Activated CD8-positive, alpha-beta memory T cell treated with anti-CD3 and anti-CD28 coated beads for 4 hours (primary cell): ENCODE data around the gene RAB11A.

Experiments used
- DNase-seq, 2 donors: peaks; one replicate each; pipeline ENCODE4 v3.0.0-alpha.2; 2020; ENCODE audit warnings: low read depth in 2 of 2

RAB11A gene

DNA sequence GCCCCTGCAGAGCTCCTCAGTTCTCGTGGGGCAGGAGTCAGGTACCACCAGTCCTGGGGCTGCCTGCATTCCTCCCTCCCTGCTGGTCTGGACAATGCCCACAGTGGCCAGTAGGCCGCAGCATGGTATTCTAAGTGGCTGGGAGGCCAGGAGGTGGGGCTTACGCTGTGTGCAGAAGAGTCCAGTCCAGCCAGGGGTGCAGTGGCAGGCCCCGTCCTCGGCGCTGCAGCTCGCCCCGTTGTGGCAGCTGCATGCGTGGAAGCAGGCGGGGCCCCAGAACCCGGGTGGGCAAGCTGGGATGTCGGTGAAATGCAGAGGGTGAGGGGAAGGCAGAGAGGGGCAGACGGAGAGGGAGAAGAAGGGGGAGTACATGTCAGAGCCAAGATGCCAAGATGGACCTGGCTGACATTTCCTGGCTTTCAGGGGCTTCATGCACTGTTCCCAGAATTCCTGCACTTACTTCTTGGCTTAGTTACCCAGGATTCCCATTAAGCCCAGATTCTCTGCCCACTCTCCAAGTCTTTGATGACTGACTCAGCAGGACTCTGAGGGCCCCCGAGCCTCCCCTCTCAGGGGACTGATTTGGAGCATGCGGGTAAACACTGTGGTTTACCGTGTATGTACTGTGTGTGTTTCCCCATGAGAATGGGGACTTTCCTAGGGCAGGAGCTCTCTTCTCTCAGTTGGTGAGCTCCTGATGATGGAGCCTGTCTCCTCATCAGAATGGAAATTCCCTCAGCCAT is 47.5 kb downstream of the RAB11A start:
- no peak for DNase-seq

DNA sequence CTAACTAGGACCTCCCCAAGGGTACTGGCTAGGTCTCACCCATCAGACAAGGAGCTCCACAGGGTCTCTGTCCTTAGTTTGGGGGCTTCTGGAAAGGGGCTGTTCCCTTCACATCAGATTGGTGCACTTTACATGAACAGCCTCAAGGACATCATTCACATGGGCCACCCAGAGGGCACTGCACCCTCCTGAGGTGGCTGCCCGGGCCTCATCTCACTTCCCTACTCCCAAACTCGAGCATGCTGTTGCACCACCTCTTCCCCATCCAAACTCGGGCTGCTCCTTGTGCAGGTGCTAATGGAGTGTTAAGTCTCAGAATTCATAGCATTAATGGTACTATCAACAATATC is 48.1 kb downstream of the RAB11A start:
- no peak for DNase-seq

DNA sequence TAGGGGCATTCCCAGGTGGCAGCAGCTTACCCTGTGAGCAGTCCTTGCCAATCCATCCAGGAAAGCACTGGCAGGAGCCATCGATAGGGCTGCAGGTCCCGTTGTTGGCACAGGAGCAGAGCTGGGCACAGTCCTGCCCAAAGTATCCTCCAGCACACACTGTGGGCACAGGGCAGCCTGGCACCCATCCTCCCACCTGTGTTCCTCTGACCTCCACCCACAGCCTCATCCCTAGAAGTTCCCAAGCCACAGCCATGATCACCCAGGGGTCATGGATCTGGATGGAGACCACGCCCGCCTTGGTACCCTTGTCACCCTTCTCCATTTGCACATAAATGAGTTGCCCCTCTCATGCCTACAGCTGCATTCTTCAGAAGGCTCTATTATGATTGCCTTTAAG is 48.6 kb downstream of the RAB11A start:
- DNase-seq = no peak

DNA sequence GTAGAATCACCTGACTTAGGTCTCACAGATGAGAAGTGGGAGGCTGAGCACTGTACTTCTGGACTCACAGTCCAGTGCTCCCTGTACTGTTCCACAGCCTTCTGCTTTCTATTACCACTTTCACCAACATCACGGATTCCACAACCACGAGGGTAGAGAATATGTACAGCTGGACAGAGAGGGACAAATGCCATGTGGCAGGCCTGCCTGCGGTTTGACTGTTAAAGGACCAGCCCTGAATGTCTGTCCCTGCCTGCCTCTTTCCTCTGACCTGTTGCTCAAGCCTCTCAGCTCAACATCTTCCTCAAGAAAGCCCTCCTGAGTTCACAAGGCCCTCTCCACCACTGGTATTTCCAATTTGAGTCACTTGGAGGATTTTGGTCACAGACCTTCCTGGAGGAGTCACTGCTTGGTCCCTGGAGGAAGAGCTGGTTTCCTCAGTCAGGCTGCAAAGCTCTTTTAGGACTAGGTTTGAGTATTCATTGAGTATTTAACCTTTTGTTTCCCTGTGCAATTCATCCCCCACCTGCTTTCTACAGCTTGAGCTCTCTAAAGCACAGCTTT is 49.1 kb downstream of the RAB11A start:
- DNase-seq = no peak

DNA sequence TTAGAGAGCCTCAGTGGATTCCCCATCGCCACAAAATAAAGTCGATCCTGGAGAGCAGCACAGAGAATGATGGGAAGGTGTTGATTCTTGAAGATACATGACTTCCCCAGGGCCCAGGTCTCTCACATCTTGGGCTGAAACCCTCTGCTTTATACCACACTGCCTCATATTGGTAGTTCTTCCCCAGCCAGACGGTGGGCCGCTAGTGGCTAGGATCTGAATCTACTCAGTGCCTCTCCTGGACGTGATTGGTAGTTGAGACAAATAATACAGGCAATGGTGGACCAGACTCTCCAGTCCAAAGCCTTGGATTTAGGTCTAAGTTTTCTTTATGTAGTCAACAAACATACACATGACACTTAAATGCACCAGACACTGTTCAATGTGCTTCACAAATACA is 49.7 kb downstream of the RAB11A start:
- no peak for DNase-seq

DNA sequence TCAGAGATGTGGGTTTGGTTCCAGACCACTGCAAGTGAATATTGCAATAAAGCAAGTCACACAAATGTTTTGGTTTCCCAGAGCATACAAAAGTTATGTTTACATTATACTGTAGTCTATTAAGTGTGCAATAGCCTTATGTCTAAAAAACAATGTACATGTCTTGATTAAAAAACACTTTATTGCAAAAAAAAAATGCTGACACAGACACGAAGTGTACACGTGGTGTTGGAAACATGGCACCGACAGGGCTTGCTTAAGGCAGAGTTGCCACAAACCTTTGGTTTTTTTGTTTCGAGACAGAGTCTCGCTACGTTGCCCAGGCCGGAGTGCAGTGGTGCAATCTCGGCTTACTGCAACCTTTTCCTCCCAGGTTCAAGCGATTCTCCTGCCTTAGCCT is 50.1 kb downstream of the RAB11A start:
- no peak for DNase-seq

DNA sequence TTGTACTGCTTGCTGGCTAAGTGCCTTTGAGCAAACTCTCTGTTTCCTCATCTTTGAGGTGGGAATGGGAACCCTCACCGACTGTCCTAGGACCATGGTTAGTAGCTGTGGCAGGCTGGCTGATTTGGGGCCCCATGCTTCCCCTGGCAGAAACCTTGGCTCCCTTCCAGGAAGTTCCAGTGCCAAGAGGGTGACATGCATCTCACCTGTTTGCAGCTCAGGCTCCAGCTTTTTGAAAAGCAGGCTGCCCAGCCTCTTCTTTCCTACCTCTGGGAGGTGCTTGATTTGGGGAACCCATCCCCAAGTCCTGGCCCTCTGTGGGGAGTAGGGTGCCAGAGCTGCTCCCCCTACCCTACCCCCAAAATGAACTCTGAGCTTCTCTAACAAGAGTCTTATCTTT is 50.8 kb downstream of the RAB11A start:
- DNase-seq = no peak

DNA sequence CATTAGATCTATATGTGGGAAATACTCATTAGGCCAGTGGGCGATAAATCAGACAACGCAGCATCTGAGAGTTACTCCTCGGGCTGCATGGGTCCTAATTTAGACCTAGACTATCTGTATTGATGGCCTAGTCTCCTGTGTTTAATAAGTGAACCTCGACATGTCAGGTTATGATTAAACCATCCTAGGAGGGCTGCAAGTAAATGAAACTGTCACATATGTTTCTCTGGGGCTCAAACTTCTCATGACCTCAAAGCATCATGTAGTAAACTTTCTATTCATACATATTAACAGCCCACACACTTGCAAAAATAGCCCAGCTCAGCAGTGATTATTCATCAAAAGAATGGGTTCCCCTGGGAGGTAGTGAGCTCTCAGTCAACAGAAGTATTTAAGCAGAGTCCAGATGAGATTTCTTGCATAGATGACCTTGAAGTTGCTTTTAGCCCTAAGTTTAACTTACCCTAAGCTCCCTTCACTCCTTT is 51.6 kb downstream of the RAB11A start:
- DNase-seq = no peak

DNA sequence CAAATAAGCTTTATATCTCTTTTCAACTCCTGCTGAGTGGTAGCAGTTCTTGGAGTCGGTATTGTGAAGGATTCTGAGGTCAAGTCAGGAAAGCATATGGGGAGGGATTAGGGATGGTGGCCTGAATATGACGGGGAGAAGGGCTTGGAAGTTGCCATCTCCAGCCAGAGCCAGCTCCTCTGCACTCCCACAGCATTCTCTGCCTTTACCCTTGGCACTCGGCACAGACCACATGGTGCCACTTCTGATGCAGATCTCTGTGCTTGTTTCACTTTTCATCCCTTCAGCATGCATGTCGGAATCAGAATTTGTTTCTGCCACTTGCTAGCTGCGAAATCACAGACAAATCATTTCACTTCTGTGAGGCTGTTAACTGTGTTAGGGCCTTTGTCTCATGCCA is 52.5 kb downstream of the RAB11A start:
- no peak for DNase-seq

DNA sequence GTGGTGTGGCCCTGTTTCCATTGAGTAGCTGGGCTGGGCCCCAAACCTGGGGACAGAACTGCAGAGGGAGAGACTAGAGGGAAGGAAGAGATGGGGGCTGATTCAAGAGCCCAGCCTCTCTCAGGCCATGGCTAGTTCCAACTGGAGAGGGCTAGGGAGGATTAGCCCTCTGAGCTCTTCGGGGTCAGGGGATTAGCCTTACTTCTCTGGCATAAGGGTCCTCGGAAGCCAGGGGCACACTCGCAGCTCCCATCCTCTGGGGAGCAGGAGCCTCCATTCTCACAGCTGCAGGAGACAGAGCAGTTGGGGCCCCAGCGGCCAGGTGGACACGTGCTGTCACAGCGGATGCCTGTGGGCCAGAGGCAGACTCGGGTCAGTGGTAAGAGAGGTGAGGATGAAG is 53.3 kb downstream of the RAB11A start:
- no peak for DNase-seq

DNA sequence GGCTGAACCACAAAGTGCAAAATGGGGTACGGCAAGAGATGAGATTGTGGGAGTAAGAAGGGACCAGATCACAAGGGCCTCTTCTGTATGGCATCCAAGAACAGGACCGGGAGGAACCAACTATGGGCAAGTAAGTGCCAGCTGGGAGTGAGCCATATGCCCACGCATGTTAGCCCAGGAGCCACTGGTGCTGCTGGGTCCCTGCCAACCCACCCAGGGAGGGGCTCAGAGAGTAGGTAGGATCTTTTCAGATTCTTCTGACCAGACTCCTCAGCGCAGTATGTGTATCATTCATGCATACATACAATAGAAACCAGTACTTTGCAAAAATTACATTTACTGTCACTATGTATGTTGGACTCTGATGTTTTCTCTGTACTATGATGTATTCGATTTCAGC is 54.0 kb downstream of the RAB11A start:
- DNase-seq = no peak

DNA sequence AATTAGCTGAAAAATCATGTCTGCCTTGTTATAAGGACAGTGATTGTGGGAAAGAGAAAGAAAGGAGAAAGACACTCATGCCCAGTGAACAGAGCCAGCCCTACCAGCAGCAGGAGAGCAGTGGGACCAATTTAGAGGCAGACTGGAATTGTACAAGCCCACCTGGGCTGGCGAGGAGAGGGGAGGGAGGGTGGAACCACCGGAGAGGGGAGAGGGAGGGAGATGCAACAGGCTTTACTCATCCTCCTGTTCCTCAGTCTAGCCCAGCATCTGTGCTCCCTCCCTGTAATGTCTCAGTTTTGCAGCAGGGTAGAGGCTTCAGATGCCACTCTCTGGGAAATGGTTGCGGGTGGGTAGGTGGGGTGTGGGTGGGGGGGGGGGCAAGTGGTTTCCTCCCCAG is 54.7 kb downstream of the RAB11A start:
- DNase-seq = no peak

DNA sequence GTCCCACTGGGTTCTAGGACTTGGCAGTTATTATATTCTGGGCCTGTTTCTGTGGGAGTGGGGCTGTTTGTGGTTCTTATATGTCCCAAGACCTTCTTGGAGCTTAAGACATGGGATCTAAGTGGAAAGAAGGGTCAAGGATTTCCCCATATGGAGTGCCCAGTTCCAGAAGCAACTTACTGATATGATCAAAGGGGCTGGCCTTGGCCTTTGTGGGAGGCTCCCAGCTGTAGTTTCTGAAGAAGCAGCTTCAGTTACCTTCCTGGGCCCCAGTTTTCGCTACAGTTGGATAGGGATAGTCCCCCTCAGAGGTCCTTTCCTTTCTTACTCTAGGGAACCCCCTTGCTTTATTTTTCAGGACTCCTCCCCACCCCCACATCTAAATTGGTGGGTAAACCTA is 56.0 kb downstream of the RAB11A start:
- no peak for DNase-seq

DNA sequence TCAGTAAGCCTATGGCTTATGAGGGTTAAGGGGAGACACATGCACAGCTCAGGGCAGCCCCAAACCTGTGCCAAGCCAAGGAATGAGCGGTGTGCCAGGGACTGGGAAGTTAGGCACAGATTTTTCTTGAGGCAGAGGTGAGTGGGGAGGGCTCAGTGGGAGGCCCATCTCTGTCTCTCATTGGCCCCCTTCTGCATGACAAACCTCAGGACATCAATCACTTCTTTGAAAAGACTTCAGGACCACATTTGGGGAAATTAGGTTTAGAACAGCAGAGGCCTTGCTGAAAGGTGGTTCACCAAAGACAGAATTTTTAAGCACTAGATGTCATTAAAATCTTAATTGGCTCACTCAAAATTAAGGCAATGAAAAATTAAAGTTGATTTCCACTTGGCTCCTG is 57.2 kb downstream of the RAB11A start:
- DNase-seq = no peak

DNA sequence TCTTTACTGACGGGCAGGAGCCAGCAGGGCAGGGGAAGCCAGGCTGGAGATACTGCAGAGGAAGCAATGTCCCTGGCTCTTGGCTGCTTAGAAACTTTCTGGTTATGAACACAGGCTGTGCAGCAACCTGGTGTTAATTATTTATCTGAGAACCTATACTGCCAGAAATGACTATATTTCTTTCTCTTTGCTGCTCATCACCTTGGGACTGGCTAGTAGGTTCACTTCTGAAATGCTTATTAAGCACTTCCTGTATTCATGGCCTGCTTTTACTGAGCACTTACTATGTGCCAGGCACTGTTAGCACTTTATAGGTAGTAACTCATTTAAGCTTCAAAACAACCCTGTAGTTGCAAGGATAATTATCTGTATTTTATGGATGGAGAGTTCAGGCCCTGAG is 57.6 kb downstream of the RAB11A start:
- no peak for DNase-seq

DNA sequence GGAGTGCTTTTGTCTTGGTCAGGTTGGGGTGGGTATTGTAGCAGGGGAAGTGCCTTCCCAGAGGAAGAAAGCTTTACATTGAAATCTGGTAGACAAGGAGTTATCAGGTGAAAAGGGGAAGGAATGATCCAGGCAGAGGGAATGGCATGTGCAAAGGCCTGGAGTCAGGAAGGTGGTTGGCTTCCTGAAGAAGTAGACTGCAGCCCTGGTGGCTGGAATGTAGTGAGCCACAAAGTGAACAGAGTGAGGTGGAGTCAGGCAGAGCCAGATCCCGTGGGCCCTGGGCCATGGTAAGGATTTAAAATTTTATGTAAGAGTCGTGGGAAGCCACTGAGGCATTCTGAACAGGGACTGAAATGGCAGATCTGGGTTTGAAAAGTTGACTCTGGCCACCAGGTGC is 58.3 kb downstream of the RAB11A start:
- DNase-seq = no peak

DNA sequence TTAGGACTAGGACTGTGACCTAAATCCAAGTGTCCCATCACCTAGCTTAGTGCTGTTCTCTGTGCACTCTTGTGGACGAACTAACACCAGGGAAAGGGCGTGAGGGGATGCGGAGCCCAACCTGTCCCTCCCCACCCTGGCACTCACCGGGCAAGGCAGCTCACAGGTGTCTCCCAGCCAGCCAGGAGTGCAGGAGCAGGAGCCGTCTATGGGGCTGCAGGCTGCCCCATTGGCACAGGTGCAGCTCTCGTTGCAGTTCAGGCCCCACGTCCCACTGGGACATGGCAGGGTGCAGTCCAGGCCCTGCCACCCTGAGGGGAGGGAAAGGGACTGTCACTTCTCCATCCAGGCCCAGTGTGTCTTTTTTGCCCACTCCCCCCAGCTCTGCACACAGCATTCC is 60.3 kb downstream of the RAB11A start:
- no peak for DNase-seq

DNA sequence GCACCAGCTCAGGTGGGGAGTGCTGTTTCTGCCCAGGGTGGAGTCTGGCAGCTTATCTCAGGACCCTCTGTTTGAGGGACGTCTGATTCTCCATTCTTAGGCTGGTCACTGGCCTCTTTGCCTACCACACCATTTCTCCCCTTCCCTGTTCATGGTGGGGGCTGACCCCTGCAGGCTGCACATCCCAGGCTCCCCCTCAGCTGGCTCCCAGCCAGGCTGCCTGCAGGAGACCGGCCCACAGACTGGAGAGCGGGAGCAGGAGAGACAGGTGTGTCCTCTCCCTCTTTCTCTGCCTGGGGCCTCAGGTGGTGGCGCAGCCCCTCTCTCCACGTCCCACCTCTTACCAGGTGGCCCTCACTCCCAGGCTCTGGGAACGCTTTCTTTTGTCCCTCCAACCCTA is 60.8 kb downstream of the RAB11A start:
- DNase-seq = no peak

DNA sequence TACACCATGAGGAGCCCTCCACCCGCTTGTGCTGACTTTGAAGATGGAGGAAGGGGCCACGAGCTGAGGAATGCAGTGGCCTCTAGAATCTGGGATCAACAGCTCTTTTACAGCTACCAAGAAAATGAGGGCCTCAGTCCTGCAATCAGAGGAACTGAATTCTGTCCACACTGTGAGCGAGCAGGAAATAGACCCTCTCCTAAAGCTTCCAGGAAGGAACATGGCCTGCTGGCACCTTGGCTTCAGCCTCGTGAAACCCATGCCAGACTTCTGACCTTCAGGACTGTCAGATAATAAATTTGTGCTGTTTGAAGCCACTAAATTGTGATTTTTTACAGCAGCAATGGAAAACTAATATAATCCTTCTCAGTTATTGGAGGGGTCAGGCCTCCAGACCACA is 61.9 kb downstream of the RAB11A start:
- no peak for DNase-seq

DNA sequence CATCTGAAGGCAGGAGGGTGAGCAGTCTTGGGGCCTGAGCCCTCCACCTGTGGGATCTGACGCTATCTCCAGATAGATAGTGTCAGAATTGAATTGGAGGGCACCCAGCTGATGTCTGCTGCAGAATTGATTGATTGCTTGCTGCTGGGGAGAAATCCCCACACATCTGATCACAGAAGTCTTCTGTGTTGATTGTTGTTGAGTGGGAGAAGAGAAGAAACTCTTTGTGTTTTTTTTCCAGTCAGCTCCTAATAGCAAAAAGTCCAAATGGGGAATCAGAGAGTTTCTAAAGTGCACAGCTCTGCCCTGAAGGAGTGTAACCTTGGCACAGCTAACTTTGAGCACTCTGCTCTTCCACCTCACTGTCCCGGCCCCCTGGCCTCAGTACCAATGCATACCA is 66.1 kb downstream of the RAB11A start:
- no peak for DNase-seq

DNA sequence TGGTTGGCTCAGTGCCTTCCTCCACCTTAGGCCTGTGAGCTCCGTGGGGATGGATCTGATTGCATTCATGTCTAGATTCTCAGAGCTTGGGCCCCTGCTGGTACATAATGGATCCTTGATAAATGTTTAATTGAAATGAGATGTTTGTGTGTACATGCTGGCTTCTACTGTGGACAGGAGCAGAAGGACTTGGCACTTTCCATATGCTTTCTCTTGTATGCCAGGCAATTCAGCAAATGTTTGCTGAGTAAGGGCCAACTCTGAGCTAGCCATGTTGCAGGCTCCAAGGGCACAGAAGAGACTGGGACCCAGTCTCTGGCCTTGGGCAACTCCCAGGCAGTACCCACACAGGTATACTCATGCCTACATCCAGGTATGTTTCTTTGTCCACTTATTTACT is 67.0 kb downstream of the RAB11A start:
- DNase-seq = no peak

DNA sequence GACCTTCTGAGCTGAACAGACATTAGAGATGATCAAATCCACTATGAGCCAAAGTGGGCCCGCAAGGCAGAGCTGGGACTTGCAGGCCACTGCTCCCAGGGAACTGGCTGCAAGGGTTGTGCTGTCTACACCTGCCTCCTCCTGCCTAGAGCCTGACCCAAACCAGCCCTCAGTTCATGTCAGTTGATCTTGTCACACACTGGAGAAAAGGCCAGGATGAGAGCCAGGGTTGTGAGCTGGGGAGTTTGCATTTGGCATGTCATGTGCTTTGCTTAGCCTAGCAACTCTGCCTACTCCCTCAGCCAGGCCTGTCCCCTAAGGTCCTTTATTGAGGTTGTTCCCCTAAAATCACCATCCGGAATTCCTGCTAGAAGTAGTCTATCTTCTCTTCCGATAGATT is 67.8 kb downstream of the RAB11A start:
- DNase-seq = no peak

DNA sequence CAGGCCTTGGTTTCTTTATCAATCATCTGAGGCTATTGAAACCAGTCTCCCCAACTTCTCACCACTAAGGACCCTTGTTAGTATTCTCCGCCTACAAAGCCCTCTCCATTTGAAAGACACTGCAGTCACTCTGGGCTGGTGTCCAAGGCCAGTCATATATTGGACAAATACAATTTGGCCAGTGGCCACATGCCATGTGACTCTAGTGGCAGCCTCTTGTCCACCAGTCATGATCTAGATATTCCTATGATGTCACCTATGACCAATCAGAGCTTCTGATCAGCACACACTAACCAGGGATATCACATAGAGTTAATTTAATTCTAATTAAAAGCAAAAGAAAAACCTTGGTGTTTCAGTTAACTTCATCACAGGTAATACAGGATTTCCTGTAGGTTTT is 68.2 kb downstream of the RAB11A start:
- no peak for DNase-seq

DNA sequence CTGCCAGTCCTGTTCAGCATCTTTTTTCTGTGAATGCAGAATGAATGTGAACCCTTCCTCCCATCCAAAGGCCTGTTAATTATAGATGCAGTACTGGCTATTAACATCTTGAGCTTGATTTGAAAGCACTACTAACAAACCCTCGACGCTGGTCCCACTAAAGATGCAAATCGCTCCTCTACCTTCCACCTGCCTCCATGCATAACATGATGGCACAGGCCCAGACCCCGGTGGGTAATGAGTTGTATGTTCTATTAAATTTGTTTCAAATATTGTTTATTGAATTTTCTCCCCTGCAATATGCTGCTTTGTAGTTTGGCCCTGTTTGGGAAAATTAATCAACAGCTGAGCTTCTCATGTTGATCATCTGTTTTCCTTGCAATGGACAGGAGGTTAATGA is 69.3 kb downstream of the RAB11A start:
- no peak for DNase-seq
